Measurements from ENCODE around the gene MMP12. TPM values are rescaled to one million over a fixed set of nuclear protein-coding genes. Genes with fewer than 3 reads are reported as not detected.

The MMP12 gene
- total RNA-seq, 1 experiment from 2014 or later, result not detected

- CTCF ChIA-PET, result no interaction called here
- no peaks in the 10 kb centered on the region for H3K9me3 Mint-ChIP-seq
- H3K27ac Mint-ChIP-seq, result no peak overlapping the region
- DNase-seq (ENCODE audit: low spot score), result no peak
- TF ChIP-seq CREB1 (CRISPR knock-in tag; IDR thresholded peaks at IDR 0.05), result no peak
- TF ChIP-seq NR2C2 (CRISPR knock-in tag; IDR thresholded peaks at IDR 0.05), result no peak
- no peak for TF ChIP-seq JUN (CRISPR knock-in tag; IDR thresholded peaks at IDR 0.05)
- TF ChIP-seq MAX (CRISPR knock-in tag; IDR thresholded peaks at IDR 0.05), result no peak
- no peak for TF ChIP-seq NFATC4 (CRISPR knock-in tag; IDR thresholded peaks at IDR 0.05)
- TF ChIP-seq SOX15 (CRISPR knock-in tag; IDR thresholded peaks at IDR 0.05), result no peak
- TF ChIP-seq ZNF396 (CRISPR knock-in tag; IDR thresholded peaks at IDR 0.05; ENCODE audit: borderline replicate concordance), result no peak
- no peak for TF ChIP-seq GABPB1 (CRISPR knock-in tag; IDR thresholded peaks at IDR 0.05)
- TF ChIP-seq FOXP1 (CRISPR knock-in tag; IDR thresholded peaks at IDR 0.05; ENCODE audit: borderline replicate concordance), result no peak
- no peak for TF ChIP-seq E2F4 (CRISPR knock-in tag; IDR thresholded peaks at IDR 0.05; ENCODE audit: borderline replicate concordance, low read depth)
- no peak for TF ChIP-seq ZNF263 (CRISPR knock-in tag; IDR thresholded peaks at IDR 0.05; ENCODE audit: low read depth)
- TF ChIP-seq ZNF416 (CRISPR knock-in tag; IDR thresholded peaks at IDR 0.05), result no peak
- no peak for TF ChIP-seq PREB (CRISPR knock-in tag; IDR thresholded peaks at IDR 0.05; ENCODE audit: borderline replicate concordance)
- no peak for TF ChIP-seq ZNF532 (CRISPR knock-in tag; IDR thresholded peaks at IDR 0.05; ENCODE audit: borderline replicate concordance)
- TF ChIP-seq E2F5 (CRISPR knock-in tag; IDR thresholded peaks at IDR 0.05), result no peak
- no peak for TF ChIP-seq HMGXB4 (CRISPR knock-in tag; IDR thresholded peaks at IDR 0.05)
- TF ChIP-seq ZNF425 (CRISPR knock-in tag; conservative IDR thresholded peaks at IDR 0.05), result no peak
- TF ChIP-seq HMGA2 (CRISPR knock-in tag; IDR thresholded peaks at IDR 0.05), result no peak
- TF ChIP-seq GTF2I (CRISPR knock-in tag; conservative IDR thresholded peaks at IDR 0.05), result no peak
- no peaks in the 10 kb centered on the region for H3K36me3 Mint-ChIP-seq
- POLR2A ChIA-PET, result no interaction called here
- H3K27me3 Mint-ChIP-seq (ENCODE audit: low read depth), result no peaks in the 10 kb centered on the region
- no peak overlapping the region for H3K4me3 Mint-ChIP-seq
- no peak for ATAC-seq
- H3K4me1 Mint-ChIP-seq, result no peaks in the 10 kb centered on the region
Measured at GRCh38 chr11:102853055-102853454, 21.7 kb downstream of the MMP12 start.
